CD4-positive, CD25-positive, alpha-beta regulatory T cell (primary cell): ENCODE measurements around the gene TRIM72. TPM values are rescaled to one million over a fixed set of nuclear protein-coding genes. Genes with fewer than 3 reads are reported as not detected.
A peak's percentile ranks its signal among the peaks of the same experiment; 100 is the strongest.
"Not testable (repeated sequence)": the region's sequence is repeated elsewhere in the genome, so short reads cannot be mapped to it uniquely, and the experiment has no call there.

Source experiments
- ATAC-seq, 2 donors: fragments of 150-1000 bp; cut with Tn5 transposase; one replicate each; pipeline ENCODE4 v1.10.0; 2021; ENCODE audit warnings: low read depth in 2 of 2, moderate number of reproducible peaks in 2 of 2, moderate library complexity in 1 of 2
- DNase-seq, 3 donors: peaks; one replicate each; pipeline versions ENCODE4 v3.0.0 to v3.0.0-alpha.2; 2012 to 2022; ENCODE audit warnings: mixed read lengths in 1 of 3
- H3K27ac ChIP-seq: one replicate; pipeline ENCODE4 v1.7.0; 2013; ENCODE audit warnings: mild to moderate bottlenecking, low read length; ENCODE audit not compliant: insufficient read depth, poor library complexity, severe bottlenecking
- H3K27me3 ChIP-seq: one replicate; pipeline ENCODE4 v1.7.0; 2013; ENCODE audit warnings: low read length; ENCODE audit not compliant: control insufficient read depth, insufficient read depth
- H3K36me3 ChIP-seq: one replicate; pipeline ENCODE4 v1.7.0; 2013; ENCODE audit warnings: mild to moderate bottlenecking, low read length, moderate library complexity; ENCODE audit not compliant: control insufficient read depth, insufficient read depth
- H3K4me1 ChIP-seq: 2 replicates; pipeline ENCODE4 v1.7.0; 2013; ENCODE audit warnings: mild to moderate bottlenecking, low read length; ENCODE audit not compliant: insufficient read depth, control insufficient read depth, poor library complexity, severe bottlenecking
- H3K4me3 ChIP-seq: one replicate; pipeline ENCODE4 v1.7.0; 2013; ENCODE audit warnings: low read depth, mild to moderate bottlenecking, low read length, moderate library complexity
- H3K9me3 ChIP-seq, 2 experiments: 1 replicate in 1 of 2; 2 replicates in 1 of 2; pipeline ENCODE4 v1.7.0; 2013; ENCODE audit warnings: low read length in 2 of 2, mild to moderate bottlenecking in 1 of 2, moderate library complexity in 1 of 2; ENCODE audit not compliant: control insufficient read depth in 2 of 2
- H3K27ac Mint-ChIP-seq, 3 donors: one replicate each; pipeline ENCODE4 v1.8.0; 2020 to 2022; ENCODE audit warnings: mild to moderate bottlenecking in 3 of 3, mixed read lengths in 3 of 3, moderate library complexity in 2 of 3
- H3K27me3 Mint-ChIP-seq: one replicate; pipeline ENCODE4 v1.8.0; 2022; ENCODE audit warnings: mild to moderate bottlenecking, mixed read lengths
- H3K36me3 Mint-ChIP-seq: one replicate; pipeline ENCODE4 v1.8.0; 2020; ENCODE audit warnings: mixed read lengths
- H3K4me1 Mint-ChIP-seq, 4 donors: one replicate each; pipeline ENCODE4 v1.8.0; 2020 to 2022; ENCODE audit warnings: mixed read lengths in 4 of 4, mild to moderate bottlenecking in 1 of 4
- H3K4me3 Mint-ChIP-seq, 4 donors: one replicate each; pipeline ENCODE4 v1.8.0; 2020 to 2022; ENCODE audit warnings: mild to moderate bottlenecking in 4 of 4, mixed read lengths in 4 of 4, moderate library complexity in 3 of 4
- H3K9me3 Mint-ChIP-seq, 7 donors: one replicate each; pipeline ENCODE4 v1.8.0; 2020 to 2022; ENCODE audit warnings: mixed read lengths in 7 of 7, mild to moderate bottlenecking in 3 of 7, moderate library complexity in 2 of 7
- polyA plus RNA-seq, 4 donors: library from polyadenylated mRNA; unstranded; fragments of 300-500 nt; fragmentation: Illumina TruSeq; gene quantifications; one replicate each; pipeline ENCODE4 v1.2.3, GENCODE V29; 2021
- total RNA-seq: library from RNA; stranded (reverse); gene quantifications from one replicate; pipeline ENCODE4 v1.2.3, GENCODE V29; 2022

Gene TRIM72
- 0.20 TPM for total RNA-seq
- polyA plus RNA-seq = not detected

- Histone ChIP-seq H3K36me3 (no peaks in the 10 kb centered on the region), H3K4me3 (no peak within 1 kb of the TSS), H3K4me1 (peaks cover 26% of the 10 kb centered on the region), H3K9me3 (no peaks in the 10 kb centered on the region), H3K27ac (no peak within 1 kb of the TSS), H3K27me3 (peaks cover 15% of the 10 kb centered on the region)
- peaks cover 0 to 17% (median 8%) of the 10 kb centered on the region in 4 donors for H3K4me1 Mint-ChIP-seq
- H3K36me3 Mint-ChIP-seq = no peaks in the 10 kb centered on the region
- ATAC-seq = no peak
- peaks cover 0 to 5% (median 0%) of the 10 kb centered on the region in 7 donors for H3K9me3 Mint-ChIP-seq
- no peak for DNase-seq
- H3K4me3 Mint-ChIP-seq = peak within 1 kb of the TSS in 3 of 4 donors; percentile 22 to 62 (median 43)
- peaks cover 63% of the 10 kb centered on the region for H3K27me3 Mint-ChIP-seq
- H3K27ac Mint-ChIP-seq = peak within 1 kb of the TSS in 1 of 3 donors; percentile 26
Observed at GRCh38 chr16:31213877-31214707, at the start of gene TRIM72. Gene TRIM72 (plus strand): TSS chr16:31214119. CDS start chr16:31214739, 620 bp downstream.

- no peaks in the 10 kb centered on the region for H3K27me3 ChIP-seq
- Mint-ChIP-seq H3K9me3 (no peaks in the 10 kb centered on the region), H3K36me3 (no peaks in the 10 kb centered on the region), H3K27me3 (peaks cover 5% of the 10 kb centered on the region), H3K27ac (no peak overlapping the region), H3K4me3 (no peak overlapping the region), H3K4me1 (no peaks in the 10 kb centered on the region)
- ATAC-seq (no peak), DNase-seq (no peak)
- no peak overlapping the region for H3K27ac ChIP-seq
- no peaks in the 10 kb centered on the region for H3K9me3 ChIP-seq
- H3K4me1 ChIP-seq = no peaks in the 10 kb centered on the region
- no peaks in the 10 kb centered on the region for H3K36me3 ChIP-seq
- no peak overlapping the region for H3K4me3 ChIP-seq
Observed at GRCh38 chr16:31167315-31167714, 46.6 kb upstream of the TRIM72 start.

- Histone ChIP-seq H3K4me1 (no peaks in the 10 kb centered on the region), H3K36me3 (no peaks in the 10 kb centered on the region), H3K27ac (no peak overlapping the region), H3K27me3 (no peaks in the 10 kb centered on the region), H3K9me3 (no peaks in the 10 kb centered on the region), H3K4me3 (no peak overlapping the region)
- H3K27me3 Mint-ChIP-seq = peaks cover 5% of the 10 kb centered on the region
- ATAC-seq = no peak
- H3K36me3 Mint-ChIP-seq = no peaks in the 10 kb centered on the region
- DNase-seq = no peak
- H3K9me3 Mint-ChIP-seq = no peaks in the 10 kb centered on the region
- no peak overlapping the region for H3K27ac Mint-ChIP-seq
- H3K4me1 Mint-ChIP-seq = no peaks in the 10 kb centered on the region
- no peak overlapping the region for H3K4me3 Mint-ChIP-seq
Observed at GRCh38 chr16:31168848-31169247, 45.1 kb upstream of the TRIM72 start.

GRCh38 chr16:31170048-31170447 lies 43.9 kb upstream of the TRIM72 start:
- not testable (repeated sequence) for ATAC-seq, H3K4me1 ChIP-seq, H3K9me3 ChIP-seq, H3K36me3 ChIP-seq, H3K27ac ChIP-seq, H3K36me3 Mint-ChIP-seq, H3K4me3 ChIP-seq, H3K27me3 ChIP-seq, H3K9me3 Mint-ChIP-seq, H3K27ac Mint-ChIP-seq, H3K27me3 Mint-ChIP-seq, DNase-seq, H3K4me1 Mint-ChIP-seq
- H3K4me3 Mint-ChIP-seq = peak overlapping the region in 1 of 4 donors; percentile 17

GRCh38 chr16:31177136-31177535 lies 36.8 kb upstream of the TRIM72 start:
- H3K4me1 ChIP-seq = peaks cover 45% of the 10 kb centered on the region
- no peak overlapping the region for H3K27ac ChIP-seq
- H3K36me3 ChIP-seq = peaks cover 3% of the 10 kb centered on the region
- H3K27me3 Mint-ChIP-seq = peaks cover 19% of the 10 kb centered on the region
- H3K4me3 Mint-ChIP-seq = peak overlapping the region; percentile 66 to 99 (median 92)
- H3K27ac Mint-ChIP-seq = peak overlapping the region; percentile 71 to 92 (median 76)
- no peaks in the 10 kb centered on the region for H3K9me3 ChIP-seq
- ATAC-seq = peak; percentile 30 to 36
- no peaks in the 10 kb centered on the region for H3K27me3 ChIP-seq
- H3K36me3 Mint-ChIP-seq = peaks cover 8% of the 10 kb centered on the region
- peak; percentile 12 to 79 (median 65) for DNase-seq
- H3K4me3 ChIP-seq = peak overlapping the region; percentile 53
- peaks cover 0 to 3% (median 0%) of the 10 kb centered on the region in 7 donors for H3K9me3 Mint-ChIP-seq
- H3K4me1 Mint-ChIP-seq = peaks cover 18 to 45% (median 24%) of the 10 kb centered on the region in 4 donors

- peaks cover 0 to 3% (median 0%) of the 10 kb centered on the region in 7 donors for H3K9me3 Mint-ChIP-seq
- Histone ChIP-seq H3K9me3 (no peaks in the 10 kb centered on the region), H3K4me3 (peak overlapping the region; percentile 84), H3K36me3 (peaks cover 25% of the 10 kb centered on the region), H3K4me1 (peaks cover 66% of the 10 kb centered on the region), H3K27ac (peak overlapping the region; percentile 89), H3K27me3 (no peaks in the 10 kb centered on the region)
- DNase-seq = no peak
- no peak for ATAC-seq
- H3K27me3 Mint-ChIP-seq = peaks cover 19% of the 10 kb centered on the region
- H3K4me1 Mint-ChIP-seq = peaks cover 25 to 66% (median 41%) of the 10 kb centered on the region in 4 donors
- H3K27ac Mint-ChIP-seq = peak overlapping the region; percentile 91 to 99 (median 97)
- peak overlapping the region; percentile 95 to 99 (median 98) for H3K4me3 Mint-ChIP-seq
- peaks cover 27% of the 10 kb centered on the region for H3K36me3 Mint-ChIP-seq
Observed at GRCh38 chr16:31179219-31179746, 34.6 kb upstream of the TRIM72 start.

GRCh38 chr16:31179747-31180459 lies 34.0 kb upstream of the TRIM72 start, which contains the start of gene FUS:
Gene FUS (plus strand): TSS chr16:31180139. CDS start chr16:31180215, 76 bp downstream.
- peaks cover 30% of the 10 kb centered on the region for H3K36me3 ChIP-seq
- H3K4me3 Mint-ChIP-seq = peak within 1 kb of the TSS; percentile 95 to 99 (median 98)
- no peaks in the 10 kb centered on the region for H3K27me3 ChIP-seq
- H3K27me3 Mint-ChIP-seq = peaks cover 19% of the 10 kb centered on the region
- ATAC-seq (peak; percentile 65 to 68), DNase-seq (peak; percentile 84 to 95 (median 94))
- H3K4me1 ChIP-seq = peaks cover 66% of the 10 kb centered on the region
- H3K4me1 Mint-ChIP-seq = peaks cover 29 to 71% (median 45%) of the 10 kb centered on the region in 4 donors
- peak within 1 kb of the TSS; percentile 97 to 100 (median 99) for H3K27ac Mint-ChIP-seq
- H3K9me3 Mint-ChIP-seq = peaks cover 0 to 5% (median 0%) of the 10 kb centered on the region in 7 donors
- peak within 1 kb of the TSS; percentile 87 for H3K4me3 ChIP-seq
- H3K36me3 Mint-ChIP-seq = peaks cover 31% of the 10 kb centered on the region
- H3K27ac ChIP-seq = peak within 1 kb of the TSS; percentile 89
- H3K9me3 ChIP-seq = no peaks in the 10 kb centered on the region
